ENCODE measurements around the gene DUSP2.

GRCh38 chr2:96163415-96163767, 18.2 kb upstream of the DUSP2 start:
- TF ChIP-seq, protein P1, sequence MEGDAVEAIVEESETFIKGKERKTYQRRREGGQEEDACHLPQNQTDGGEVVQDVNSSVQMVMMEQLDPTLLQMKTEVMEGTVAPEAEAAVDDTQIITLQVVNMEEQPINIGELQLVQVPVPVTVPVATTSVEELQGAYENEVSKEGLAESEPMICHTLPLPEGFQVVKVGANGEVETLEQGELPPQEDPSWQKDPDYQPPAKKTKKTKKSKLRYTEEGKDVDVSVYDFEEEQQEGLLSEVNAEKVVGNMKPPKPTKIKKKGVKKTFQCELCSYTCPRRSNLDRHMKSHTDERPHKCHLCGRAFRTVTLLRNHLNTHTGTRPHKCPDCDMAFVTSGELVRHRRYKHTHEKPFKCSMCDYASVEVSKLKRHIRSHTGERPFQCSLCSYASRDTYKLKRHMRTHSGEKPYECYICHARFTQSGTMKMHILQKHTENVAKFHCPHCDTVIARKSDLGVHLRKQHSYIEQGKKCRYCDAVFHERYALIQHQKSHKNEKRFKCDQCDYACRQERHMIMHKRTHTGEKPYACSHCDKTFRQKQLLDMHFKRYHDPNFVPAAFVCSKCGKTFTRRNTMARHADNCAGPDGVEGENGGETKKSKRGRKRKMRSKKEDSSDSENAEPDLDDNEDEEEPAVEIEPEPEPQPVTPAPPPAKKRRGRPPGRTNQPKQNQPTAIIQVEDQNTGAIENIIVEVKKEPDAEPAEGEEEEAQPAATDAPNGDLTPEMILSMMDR (conservative IDR thresholded peaks at IDR 0.05 in 1 of 2, IDR thresholded peaks at IDR 0.05 in 1 of 2; ENCODE audit: low read depth in 1 of 2, low read length in 2 of 2): no peak
- no peak for TF ChIP-seq EZH2 (IDR thresholded peaks at IDR 0.05; ENCODE audit: low read length, missing control alignments)

Data from fibroblast of lung (primary cell).